Endothelial cell of umbilical vein (primary cell): ENCODE data around the gene COX4I1.

Experiments
- EZH2 ChIP-seq: IDR thresholded peaks from 2 replicates; pipeline ENCODE4 v1.6.1; 2012; ENCODE audit warnings: borderline replicate concordance, low read depth, mild to moderate bottlenecking, moderate library complexity, low read length, inconsistent platforms; ENCODE audit not compliant: severe bottlenecking
- FOS ChIP-seq: IDR thresholded peaks from 2 replicates; pipeline ENCODE4 v1.6.1; 2011; ENCODE audit warnings: mild to moderate bottlenecking, low read length, moderate library complexity, borderline replicate concordance; ENCODE audit not compliant: insufficient read depth
- JUN ChIP-seq: IDR thresholded peaks from 2 replicates; pipeline ENCODE4 v1.6.1; 2011; ENCODE audit warnings: borderline replicate concordance, low read depth; ENCODE audit not compliant: insufficient read length, insufficient read depth
- POLR2A ChIP-seq: IDR thresholded peaks from 2 replicates; pipeline ENCODE4 v1.6.1; 2012; ENCODE audit warnings: low read depth, mild to moderate bottlenecking, control low read depth, low read length
- TF ChIP-seq, protein P1 (sequence below), 2 donors: IDR thresholded peaks; 1 replicate in 1 of 2; 2 replicates in 1 of 2; pipeline ENCODE4 v1.5.1; 2011; ENCODE audit warnings: low read length in 2 of 2, mild to moderate bottlenecking in 2 of 2, moderate library complexity in 2 of 2, control low read depth in 1 of 2, inconsistent platforms in 1 of 2, low read depth in 1 of 2; ENCODE audit not compliant: insufficient read depth in 1 of 2; ENCODE audit errors: extremely low read depth in 1 of 2
- TF ChIP-seq, protein P2 (sequence below): IDR thresholded peaks from 2 replicates; pipeline ENCODE4 v1.6.1; 2011; ENCODE audit not compliant: insufficient read depth, insufficient read length

DNA sequence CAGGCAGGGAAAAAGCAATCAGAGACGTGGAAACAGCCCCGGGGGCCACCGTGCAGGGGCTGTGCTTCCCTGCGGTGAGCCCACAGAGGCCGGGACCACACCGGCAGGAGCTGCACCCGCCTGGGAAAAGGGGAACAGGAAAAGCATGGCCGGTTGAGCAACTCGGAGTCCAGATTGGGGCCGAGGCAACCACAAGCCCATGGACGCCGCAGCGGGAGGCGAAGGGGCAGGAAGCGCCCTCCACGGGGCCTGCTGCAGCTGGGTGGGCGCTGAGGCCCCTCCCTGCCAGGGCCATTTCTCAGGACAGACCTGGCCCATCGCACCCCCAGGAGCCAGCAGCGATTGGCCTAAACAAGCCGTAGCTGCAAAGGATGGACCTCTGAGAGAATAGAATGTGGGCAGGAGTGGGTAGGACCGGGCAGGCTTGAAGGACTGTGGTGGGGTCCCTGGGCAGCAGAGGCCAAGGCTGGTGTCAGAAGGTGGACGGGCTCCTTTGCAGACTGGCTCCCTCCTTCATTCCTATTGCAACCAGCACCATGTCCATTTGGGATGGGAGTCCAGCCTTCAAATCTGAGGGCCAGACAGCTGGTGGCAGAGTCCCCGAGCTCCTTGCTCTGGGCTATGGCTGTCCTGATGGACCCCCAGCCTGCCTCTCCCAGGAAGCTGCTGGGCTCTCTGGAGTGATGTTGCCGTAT lies 30.4 kb downstream of the COX4I1 start:
- TF ChIP-seq, protein P1, sequence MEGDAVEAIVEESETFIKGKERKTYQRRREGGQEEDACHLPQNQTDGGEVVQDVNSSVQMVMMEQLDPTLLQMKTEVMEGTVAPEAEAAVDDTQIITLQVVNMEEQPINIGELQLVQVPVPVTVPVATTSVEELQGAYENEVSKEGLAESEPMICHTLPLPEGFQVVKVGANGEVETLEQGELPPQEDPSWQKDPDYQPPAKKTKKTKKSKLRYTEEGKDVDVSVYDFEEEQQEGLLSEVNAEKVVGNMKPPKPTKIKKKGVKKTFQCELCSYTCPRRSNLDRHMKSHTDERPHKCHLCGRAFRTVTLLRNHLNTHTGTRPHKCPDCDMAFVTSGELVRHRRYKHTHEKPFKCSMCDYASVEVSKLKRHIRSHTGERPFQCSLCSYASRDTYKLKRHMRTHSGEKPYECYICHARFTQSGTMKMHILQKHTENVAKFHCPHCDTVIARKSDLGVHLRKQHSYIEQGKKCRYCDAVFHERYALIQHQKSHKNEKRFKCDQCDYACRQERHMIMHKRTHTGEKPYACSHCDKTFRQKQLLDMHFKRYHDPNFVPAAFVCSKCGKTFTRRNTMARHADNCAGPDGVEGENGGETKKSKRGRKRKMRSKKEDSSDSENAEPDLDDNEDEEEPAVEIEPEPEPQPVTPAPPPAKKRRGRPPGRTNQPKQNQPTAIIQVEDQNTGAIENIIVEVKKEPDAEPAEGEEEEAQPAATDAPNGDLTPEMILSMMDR (IDR thresholded peaks at IDR 0.05; ENCODE audit: extremely low read depth in 1 of 2, insufficient read depth in 1 of 2, low read depth in 1 of 2, low read length in 2 of 2) = no peak
- TF ChIP-seq, protein P2, sequence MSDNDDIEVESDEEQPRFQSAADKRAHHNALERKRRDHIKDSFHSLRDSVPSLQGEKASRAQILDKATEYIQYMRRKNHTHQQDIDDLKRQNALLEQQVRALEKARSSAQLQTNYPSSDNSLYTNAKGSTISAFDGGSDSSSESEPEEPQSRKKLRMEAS = no peak
- TF ChIP-seq POLR2A (no peak), EZH2 (no peak), JUN (no peak), FOS (no peak)
